Activated naive CD8-positive, alpha-beta T cell treated with anti-CD3 and anti-CD28 coated beads, Interleukin-2, amount 50 U/mL, for 16 hours (primary cell): ENCODE results near the gene PAX8.

Experiments
- DNase-seq: peaks from one replicate; pipeline ENCODE4 v3.0.0-alpha.2; 2020; ENCODE audit warnings: low read depth, low spot score

Gene PAX8

GRCh38 chr2:113169002-113169530, 109.7 kb downstream of the PAX8 start:
- DNase-seq = no peak

- no peak for DNase-seq
Observed at GRCh38 chr2:113167962-113168340, 110.8 kb downstream of the PAX8 start.

DNA sequence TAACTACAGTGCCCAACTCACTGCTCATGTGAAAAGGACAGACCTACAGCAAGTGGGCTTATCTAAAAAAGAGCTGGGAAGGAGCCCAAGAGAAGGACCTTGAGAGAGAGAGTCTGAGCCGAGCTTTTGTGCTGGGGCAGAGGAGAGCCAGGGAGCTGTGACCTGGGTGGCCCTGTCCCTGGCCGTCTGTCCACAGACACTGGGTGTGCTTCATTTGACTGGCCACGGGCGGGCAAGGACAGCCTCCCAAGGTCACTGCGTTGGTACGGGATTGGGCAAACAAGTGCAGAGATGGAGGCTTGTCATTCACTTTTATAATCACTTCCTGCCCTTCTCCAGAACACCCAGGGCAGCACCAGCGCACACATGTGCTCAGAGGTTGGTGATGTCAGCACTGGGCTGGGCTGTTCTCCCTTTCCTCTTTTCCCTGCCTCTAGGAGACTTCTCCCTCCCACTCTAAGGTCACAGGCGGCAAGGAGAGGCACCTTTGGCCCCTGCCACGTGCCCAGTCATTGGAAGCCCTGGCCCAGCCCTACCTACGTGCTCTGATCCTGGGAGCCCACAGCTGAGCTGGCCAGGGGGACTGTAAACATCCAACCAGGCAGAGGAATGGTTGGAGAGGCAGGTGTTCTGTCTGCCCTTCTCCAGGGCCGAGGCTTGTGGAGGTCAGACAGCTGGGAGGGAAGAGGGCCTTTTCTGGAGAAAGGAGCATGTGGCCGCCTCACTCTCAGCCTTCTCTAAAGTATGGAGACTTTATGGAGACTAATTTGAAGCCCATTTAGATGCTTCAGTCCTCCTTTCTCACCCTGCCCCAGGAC, 111.4 kb downstream of the PAX8 start:
- DNase-seq = no peak

DNA sequence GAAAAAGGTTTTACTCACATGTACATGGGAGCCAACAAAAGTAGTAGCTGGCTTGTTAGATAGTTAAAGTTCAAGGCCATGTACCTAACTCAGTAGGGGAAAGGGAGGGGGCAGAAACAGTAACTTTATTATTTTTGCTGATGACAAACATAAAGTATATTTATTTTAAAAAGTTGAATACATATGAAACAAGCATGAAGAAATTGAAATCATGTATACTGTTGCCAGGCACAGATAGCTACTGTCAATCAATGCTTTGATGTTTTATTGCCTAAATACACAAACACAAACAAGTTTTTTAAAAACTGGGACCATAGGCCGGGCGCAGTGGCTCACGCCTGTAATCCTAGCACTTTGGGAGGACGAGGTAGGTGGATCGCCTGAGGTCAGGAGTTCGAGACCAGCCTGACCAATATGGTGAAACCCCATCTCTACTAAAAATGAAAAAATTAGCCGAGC, 112.5 kb downstream of the PAX8 start:
- no peak for DNase-seq
